HEK293 (cell line): ENCODE results near the gene RNF144A.

Source experiments
- CTCF ChIA-PET: fragments of 350-600 bp; formaldehyde crosslinking; extraction: SDS; loops from one replicate; lab custom pipeline; 2021; ENCODE audit warnings: antibody characterized with exemption; lab: Yijun Ruan, JAX
- POLR2A ChIA-PET: fragments of 300-600 bp; formaldehyde crosslinking; extraction: SDS; loops from one replicate; lab custom pipeline; 2020; ENCODE audit warnings: antibody characterized with exemption, inconsistent platforms; lab: Yijun Ruan, JAX
- H3K27ac ChIP-seq: fragments of 200-500 bp; sonication (Bioruptor generic); 2 replicates; pipeline ENCODE4 v1.5.1; 2014; ENCODE audit warnings: low read depth, low read length, control low read depth, inconsistent platforms; ENCODE audit errors: extremely low read depth
- H3K36me3 ChIP-seq, 2 experiments: fragments of 200-500 bp in 1 of 2; sonication (Bioruptor generic) in 1 of 2; 1 replicate in 1 of 2; 2 replicates in 1 of 2; pipeline ENCODE4 v1.5.1; 2014 to 2017; ENCODE audit warnings: inconsistent platforms in 2 of 2, low read length in 2 of 2; ENCODE audit not compliant: control insufficient read depth in 2 of 2, insufficient read depth in 1 of 2
- H3K4me1 ChIP-seq: fragments of 200-500 bp; sonication (Bioruptor generic); 2 replicates; pipeline ENCODE4 v1.5.1; 2014; ENCODE audit warnings: mild to moderate bottlenecking, low read length, inconsistent platforms; ENCODE audit not compliant: control insufficient read depth, insufficient read depth
- H3K4me3 ChIP-seq: 2 replicates; pipeline ENCODE4 v1.5.1; 2011; ENCODE audit warnings: low read depth, mild to moderate bottlenecking, control low read depth, low read length, moderate library complexity
- H3K9me3 ChIP-seq: fragments of 200-500 bp; sonication (Bioruptor generic); 2 replicates; pipeline ENCODE4 v1.5.1; 2014; ENCODE audit warnings: low read depth, low read length, inconsistent platforms; ENCODE audit not compliant: control insufficient read depth, insufficient read depth
- KLF9 ChIP-seq: fragments of 450-650 bp; formaldehyde crosslinking; IDR thresholded peaks from 2 replicates; pipeline ENCODE4 v1.5.1; 2016; ENCODE audit warnings: missing biosample characterization, missing genetic modification characterization, low read depth
- SP2 ChIP-seq: fragments of 450-650 bp; formaldehyde crosslinking; IDR thresholded peaks from 2 replicates; pipeline ENCODE4 v1.5.1; 2016; ENCODE audit warnings: missing biosample characterization, missing genetic modification characterization
- WT1 ChIP-seq: fragments of 450-650 bp; formaldehyde crosslinking; IDR thresholded peaks from 2 replicates; pipeline ENCODE4 v1.5.1; 2016; ENCODE audit warnings: missing biosample characterization, missing genetic modification characterization
- ZNF2 ChIP-seq: fragments of 450-650 bp; formaldehyde crosslinking; IDR thresholded peaks from 2 replicates; pipeline ENCODE4 v1.5.1; 2016; ENCODE audit warnings: missing biosample characterization, missing genetic modification characterization
- ZNF24 ChIP-seq: fragments of 450-650 bp; formaldehyde crosslinking; IDR thresholded peaks from 2 replicates; pipeline ENCODE4 v1.5.1; 2016; ENCODE audit warnings: missing biosample characterization, missing genetic modification characterization
- ZNF266 ChIP-seq: fragments of 450-650 bp; formaldehyde crosslinking; IDR thresholded peaks from 2 replicates; pipeline ENCODE4 v1.5.1; 2016; ENCODE audit warnings: missing biosample characterization, missing genetic modification characterization, low read depth
- ZNF341 ChIP-seq: fragments of 450-650 bp; formaldehyde crosslinking; IDR thresholded peaks from 2 replicates; pipeline ENCODE4; 2016; ENCODE audit warnings: low read depth, missing biosample characterization, missing genetic modification characterization
- ZNF521 ChIP-seq: fragments of 450-650 bp; formaldehyde crosslinking; IDR thresholded peaks from 2 replicates; pipeline ENCODE4 v1.5.1; 2017; ENCODE audit warnings: missing biosample characterization, mild to moderate bottlenecking, missing genetic modification characterization
- ZNF626 ChIP-seq: fragments of 450-650 bp; sonication (Bioruptor Pico); formaldehyde crosslinking; IDR thresholded peaks from 2 replicates; pipeline ENCODE4 v1.5.1; 2018; ENCODE audit warnings: missing biosample characterization, missing genetic modification characterization, inconsistent platforms
- ZNF654 ChIP-seq: fragments of 450-650 bp; formaldehyde crosslinking; IDR thresholded peaks from 2 replicates; pipeline ENCODE4 v1.5.1; 2016; ENCODE audit warnings: low read depth, missing biosample characterization, missing genetic modification characterization
- ZNF701 ChIP-seq: fragments of 450-650 bp; formaldehyde crosslinking; IDR thresholded peaks from 2 replicates; pipeline ENCODE4 v1.5.1; 2016; ENCODE audit warnings: missing biosample characterization, missing genetic modification characterization
- TF ChIP-seq, protein P1 (sequence below): fragments of 450-650 bp; formaldehyde crosslinking; IDR thresholded peaks from 2 replicates; pipeline ENCODE4 v1.5.1; 2016; ENCODE audit warnings: missing biosample characterization, missing genetic modification characterization
- TF ChIP-seq, protein P2 (sequence below): fragments of 450-650 bp; formaldehyde crosslinking; IDR thresholded peaks from 2 replicates; pipeline ENCODE4 v1.5.1; 2016; ENCODE audit warnings: missing biosample characterization, missing genetic modification characterization, borderline replicate concordance
- TF ChIP-seq, protein P3 (sequence below): fragments of 450-650 bp; formaldehyde crosslinking; IDR thresholded peaks from 2 replicates; pipeline ENCODE4 v1.5.1; 2017; ENCODE audit warnings: missing biosample characterization, missing genetic modification characterization
- TF ChIP-seq, protein P4 (sequence below): fragments of 450-650 bp; formaldehyde crosslinking; IDR thresholded peaks from 2 replicates; pipeline ENCODE4 v1.5.1; 2016; ENCODE audit warnings: missing biosample characterization, missing genetic modification characterization
- TF ChIP-seq, protein P5 (sequence below): fragments of 450-650 bp; formaldehyde crosslinking; IDR thresholded peaks from 2 replicates; pipeline ENCODE4; 2016; ENCODE audit warnings: missing biosample characterization, missing genetic modification characterization

The RNF144A gene

DNA sequence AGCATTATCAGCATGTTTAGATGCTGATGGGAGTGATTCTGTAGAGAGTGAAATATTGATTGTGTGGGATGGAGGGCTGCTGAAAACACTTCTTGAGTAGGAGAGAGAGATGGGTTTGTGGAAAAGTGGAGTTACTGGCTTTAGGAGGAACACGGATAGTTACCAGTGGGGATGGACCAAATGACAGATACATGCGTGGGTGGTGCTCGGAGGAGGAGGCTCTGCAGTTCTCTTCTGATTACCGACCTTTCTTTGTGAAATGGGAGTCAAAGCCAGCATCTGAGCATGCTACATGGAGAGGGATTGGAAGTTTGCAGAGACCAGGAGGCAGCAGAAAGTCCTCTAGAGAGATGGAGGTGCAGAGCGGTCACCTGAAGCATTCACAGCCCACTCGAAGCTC is 26.3 kb downstream of the RNF144A start:
- CTCF ChIA-PET: no interaction called here
- Histone ChIP-seq H3K9me3 (no peaks in the 10 kb centered on the region), H3K4me1 (no peaks in the 10 kb centered on the region), H3K4me3 (no peak overlapping the region), H3K36me3 (peaks cover 0 to 18% of the 10 kb centered on the region in 2 experiments; a peak in 1 of 3 replicates), H3K27ac (no peak overlapping the region)
- TF ChIP-seq, protein P1, sequence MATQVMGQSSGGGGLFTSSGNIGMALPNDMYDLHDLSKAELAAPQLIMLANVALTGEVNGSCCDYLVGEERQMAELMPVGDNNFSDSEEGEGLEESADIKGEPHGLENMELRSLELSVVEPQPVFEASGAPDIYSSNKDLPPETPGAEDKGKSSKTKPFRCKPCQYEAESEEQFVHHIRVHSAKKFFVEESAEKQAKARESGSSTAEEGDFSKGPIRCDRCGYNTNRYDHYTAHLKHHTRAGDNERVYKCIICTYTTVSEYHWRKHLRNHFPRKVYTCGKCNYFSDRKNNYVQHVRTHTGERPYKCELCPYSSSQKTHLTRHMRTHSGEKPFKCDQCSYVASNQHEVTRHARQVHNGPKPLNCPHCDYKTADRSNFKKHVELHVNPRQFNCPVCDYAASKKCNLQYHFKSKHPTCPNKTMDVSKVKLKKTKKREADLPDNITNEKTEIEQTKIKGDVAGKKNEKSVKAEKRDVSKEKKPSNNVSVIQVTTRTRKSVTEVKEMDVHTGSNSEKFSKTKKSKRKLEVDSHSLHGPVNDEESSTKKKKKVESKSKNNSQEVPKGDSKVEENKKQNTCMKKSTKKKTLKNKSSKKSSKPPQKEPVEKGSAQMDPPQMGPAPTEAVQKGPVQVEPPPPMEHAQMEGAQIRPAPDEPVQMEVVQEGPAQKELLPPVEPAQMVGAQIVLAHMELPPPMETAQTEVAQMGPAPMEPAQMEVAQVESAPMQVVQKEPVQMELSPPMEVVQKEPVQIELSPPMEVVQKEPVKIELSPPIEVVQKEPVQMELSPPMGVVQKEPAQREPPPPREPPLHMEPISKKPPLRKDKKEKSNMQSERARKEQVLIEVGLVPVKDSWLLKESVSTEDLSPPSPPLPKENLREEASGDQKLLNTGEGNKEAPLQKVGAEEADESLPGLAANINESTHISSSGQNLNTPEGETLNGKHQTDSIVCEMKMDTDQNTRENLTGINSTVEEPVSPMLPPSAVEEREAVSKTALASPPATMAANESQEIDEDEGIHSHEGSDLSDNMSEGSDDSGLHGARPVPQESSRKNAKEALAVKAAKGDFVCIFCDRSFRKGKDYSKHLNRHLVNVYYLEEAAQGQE (tag by site-specific recombination): no peak
- TF ChIP-seq KLF9 (tag by site-specific recombination) (no peak), ZNF701 (tag by site-specific recombination) (no peak), ZNF341 (no peak), ZNF626 (no peak)
- TF ChIP-seq, protein P2, sequence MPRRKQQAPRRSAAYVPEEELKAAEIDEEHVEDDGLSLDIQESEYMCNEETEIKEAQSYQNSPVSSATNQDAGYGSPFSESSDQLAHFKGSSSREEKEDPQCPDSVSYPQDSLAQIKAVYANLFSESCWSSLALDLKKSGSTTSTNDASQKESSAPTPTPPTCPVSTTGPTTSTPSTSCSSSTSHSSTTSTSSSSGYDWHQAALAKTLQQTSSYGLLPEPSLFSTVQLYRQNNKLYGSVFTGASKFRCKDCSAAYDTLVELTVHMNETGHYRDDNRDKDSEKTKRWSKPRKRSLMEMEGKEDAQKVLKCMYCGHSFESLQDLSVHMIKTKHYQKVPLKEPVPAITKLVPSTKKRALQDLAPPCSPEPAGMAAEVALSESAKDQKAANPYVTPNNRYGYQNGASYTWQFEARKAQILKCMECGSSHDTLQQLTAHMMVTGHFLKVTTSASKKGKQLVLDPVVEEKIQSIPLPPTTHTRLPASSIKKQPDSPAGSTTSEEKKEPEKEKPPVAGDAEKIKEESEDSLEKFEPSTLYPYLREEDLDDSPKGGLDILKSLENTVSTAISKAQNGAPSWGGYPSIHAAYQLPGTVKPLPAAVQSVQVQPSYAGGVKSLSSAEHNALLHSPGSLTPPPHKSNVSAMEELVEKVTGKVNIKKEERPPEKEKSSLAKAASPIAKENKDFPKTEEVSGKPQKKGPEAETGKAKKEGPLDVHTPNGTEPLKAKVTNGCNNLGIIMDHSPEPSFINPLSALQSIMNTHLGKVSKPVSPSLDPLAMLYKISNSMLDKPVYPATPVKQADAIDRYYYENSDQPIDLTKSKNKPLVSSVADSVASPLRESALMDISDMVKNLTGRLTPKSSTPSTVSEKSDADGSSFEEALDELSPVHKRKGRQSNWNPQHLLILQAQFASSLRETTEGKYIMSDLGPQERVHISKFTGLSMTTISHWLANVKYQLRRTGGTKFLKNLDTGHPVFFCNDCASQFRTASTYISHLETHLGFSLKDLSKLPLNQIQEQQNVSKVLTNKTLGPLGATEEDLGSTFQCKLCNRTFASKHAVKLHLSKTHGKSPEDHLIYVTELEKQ (tag by site-specific recombination): no peak
- POLR2A ChIA-PET: no interaction called here

DNA sequence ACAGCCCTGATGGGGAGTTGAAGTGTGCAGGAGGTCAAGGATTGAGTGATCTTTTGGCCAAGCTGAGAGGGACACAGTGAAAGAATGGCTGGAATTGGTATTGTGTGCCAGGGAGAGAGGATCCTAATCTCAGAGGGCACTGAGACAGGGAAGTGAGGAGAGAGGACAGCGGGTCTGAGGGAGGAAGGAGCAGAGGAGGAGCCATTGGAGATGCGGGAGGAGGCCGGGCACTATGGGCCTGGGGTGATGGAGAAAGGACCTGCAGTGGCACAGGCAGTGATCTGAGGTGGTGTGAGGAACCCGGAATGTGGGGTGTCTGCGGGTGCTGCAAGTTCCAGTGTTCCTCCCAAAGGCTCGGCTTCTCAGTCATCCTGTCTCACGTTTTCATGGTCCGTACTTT is 26.8 kb downstream of the RNF144A start:
- Histone ChIP-seq H3K4me1 (no peaks in the 10 kb centered on the region), H3K27ac (no peak overlapping the region), H3K4me3 (no peak overlapping the region), H3K9me3 (no peaks in the 10 kb centered on the region), H3K36me3 (peaks cover 0 to 18% of the 10 kb centered on the region in 2 experiments; a peak in 1 of 3 replicates)
- ChIA-PET CTCF (no interaction called here), POLR2A (no interaction called here)
- TF ChIP-seq, protein P2 (tag by site-specific recombination): no peak
- TF ChIP-seq, protein P3, sequence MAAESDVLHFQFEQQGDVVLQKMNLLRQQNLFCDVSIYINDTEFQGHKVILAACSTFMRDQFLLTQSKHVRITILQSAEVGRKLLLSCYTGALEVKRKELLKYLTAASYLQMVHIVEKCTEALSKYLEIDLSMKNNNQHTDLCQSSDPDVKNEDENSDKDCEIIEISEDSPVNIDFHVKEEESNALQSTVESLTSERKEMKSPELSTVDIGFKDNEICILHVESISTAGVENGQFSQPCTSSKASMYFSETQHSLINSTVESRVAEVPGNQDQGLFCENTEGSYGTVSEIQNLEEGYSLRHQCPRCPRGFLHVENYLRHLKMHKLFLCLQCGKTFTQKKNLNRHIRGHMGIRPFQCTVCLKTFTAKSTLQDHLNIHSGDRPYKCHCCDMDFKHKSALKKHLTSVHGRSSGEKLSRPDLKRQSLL (tag by site-specific recombination): no peak
- TF ChIP-seq ZNF2 (tag by site-specific recombination) (no peak), SP2 (tag by site-specific recombination) (no peak), ZNF654 (no peak), ZNF24 (tag by site-specific recombination) (no peak), ZNF266 (tag by site-specific recombination) (no peak), ZNF521 (no peak), WT1 (tag by site-specific recombination) (no peak)
- TF ChIP-seq, protein P4, sequence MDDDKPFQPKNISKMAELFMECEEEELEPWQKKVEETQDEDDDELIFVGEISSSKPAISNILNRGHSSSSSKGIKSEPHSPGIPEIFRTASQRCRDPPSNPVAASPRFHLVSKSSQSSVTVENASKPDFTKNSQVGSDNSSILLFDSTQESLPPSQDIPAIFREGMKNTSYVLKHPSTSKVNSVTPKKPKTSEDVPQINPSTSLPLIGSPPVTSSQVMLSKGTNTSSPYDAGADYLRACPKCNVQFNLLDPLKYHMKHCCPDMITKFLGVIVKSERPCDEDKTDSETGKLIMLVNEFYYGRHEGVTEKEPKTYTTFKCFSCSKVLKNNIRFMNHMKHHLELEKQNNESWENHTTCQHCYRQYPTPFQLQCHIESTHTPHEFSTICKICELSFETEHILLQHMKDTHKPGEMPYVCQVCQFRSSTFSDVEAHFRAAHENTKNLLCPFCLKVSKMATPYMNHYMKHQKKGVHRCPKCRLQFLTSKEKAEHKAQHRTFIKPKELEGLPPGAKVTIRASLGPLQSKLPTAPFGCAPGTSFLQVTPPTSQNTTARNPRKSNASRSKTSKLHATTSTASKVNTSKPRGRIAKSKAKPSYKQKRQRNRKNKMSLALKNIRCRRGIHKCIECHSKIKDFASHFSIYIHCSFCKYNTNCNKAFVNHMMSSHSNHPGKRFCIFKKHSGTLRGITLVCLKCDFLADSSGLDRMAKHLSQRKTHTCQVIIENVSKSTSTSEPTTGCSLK (tag by site-specific recombination): no peak
- TF ChIP-seq, protein P5, sequence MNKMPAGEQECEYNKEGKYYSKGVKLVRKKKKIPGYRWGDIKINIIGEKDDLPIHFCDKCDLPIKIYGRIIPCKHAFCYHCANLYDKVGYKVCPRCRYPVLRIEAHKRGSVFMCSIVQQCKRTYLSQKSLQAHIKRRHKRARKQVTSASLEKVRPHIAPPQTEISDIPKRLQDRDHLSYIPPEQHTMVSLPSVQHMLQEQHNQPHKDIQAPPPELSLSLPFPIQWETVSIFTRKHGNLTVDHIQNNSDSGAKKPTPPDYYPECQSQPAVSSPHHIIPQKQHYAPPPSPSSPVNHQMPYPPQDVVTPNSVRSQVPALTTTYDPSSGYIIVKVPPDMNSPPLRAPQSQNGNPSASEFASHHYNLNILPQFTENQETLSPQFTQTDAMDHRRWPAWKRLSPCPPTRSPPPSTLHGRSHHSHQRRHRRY (tag by site-specific recombination): no peak
